ENCODE results near the gene DDX24.

GRCh38 chr14:94020267-94020666 lies 60.7 kb downstream of the DDX24 start:
- TF ChIP-seq, protein P1, sequence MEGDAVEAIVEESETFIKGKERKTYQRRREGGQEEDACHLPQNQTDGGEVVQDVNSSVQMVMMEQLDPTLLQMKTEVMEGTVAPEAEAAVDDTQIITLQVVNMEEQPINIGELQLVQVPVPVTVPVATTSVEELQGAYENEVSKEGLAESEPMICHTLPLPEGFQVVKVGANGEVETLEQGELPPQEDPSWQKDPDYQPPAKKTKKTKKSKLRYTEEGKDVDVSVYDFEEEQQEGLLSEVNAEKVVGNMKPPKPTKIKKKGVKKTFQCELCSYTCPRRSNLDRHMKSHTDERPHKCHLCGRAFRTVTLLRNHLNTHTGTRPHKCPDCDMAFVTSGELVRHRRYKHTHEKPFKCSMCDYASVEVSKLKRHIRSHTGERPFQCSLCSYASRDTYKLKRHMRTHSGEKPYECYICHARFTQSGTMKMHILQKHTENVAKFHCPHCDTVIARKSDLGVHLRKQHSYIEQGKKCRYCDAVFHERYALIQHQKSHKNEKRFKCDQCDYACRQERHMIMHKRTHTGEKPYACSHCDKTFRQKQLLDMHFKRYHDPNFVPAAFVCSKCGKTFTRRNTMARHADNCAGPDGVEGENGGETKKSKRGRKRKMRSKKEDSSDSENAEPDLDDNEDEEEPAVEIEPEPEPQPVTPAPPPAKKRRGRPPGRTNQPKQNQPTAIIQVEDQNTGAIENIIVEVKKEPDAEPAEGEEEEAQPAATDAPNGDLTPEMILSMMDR (IDR thresholded peaks at IDR 0.05), result no peak
- TF ChIP-seq EP300 (IDR thresholded peaks at IDR 0.05) (no peak), POLR2A (IDR thresholded peaks at IDR 0.05) (no peak)
